PC-3 (cell line): Measurements from ENCODE around the gene PLPPR1. TPM values are rescaled to one million over a fixed set of nuclear protein-coding genes. Genes with fewer than 3 reads are reported as not detected.

Experiments
- ATAC-seq: fragments of 200-7000 bp; cut with Tn5 transposase; 2 replicates; pipeline ENCODE4 v1.9.1; 2020; ENCODE audit warnings: mild to moderate bottlenecking, moderate library complexity
- BruUV-seq: library from RNA; stranded (reverse); fragments of 400-500 nt; replicated peaks from 2 replicates; lab custom pipeline; 2021; lab: Mats Ljungman, UMichigan
- CTCF ChIA-PET: fragments of 300-600 bp; sonication (Branson Sonifier 250); formaldehyde crosslinking; loops from one replicate; lab custom pipeline; 2022; ENCODE audit warnings: antibody characterized with exemption; lab: Charles Lee
- POLR2A ChIA-PET: fragments of 300-600 bp; sonication (Branson Sonifier 250); formaldehyde crosslinking; loops from one replicate; lab custom pipeline; 2022; ENCODE audit warnings: antibody characterized with exemption; ENCODE audit not compliant: unreplicated experiment; lab: Charles Lee
- DNase-seq: peaks from one replicate; pipeline ENCODE4 v3.0.0-alpha.2; 2015
- H2AFZ ChIP-seq: fragments of 300-600 bp; sonication (generic); 2 replicates; pipeline ENCODE4 v1.6.0; 2016; ENCODE audit warnings: antibody characterized with exemption, low read length
- H3F3A ChIP-seq: fragments of 300-600 bp; sonication (generic); one replicate; pipeline ENCODE4 v1.6.0; 2017; ENCODE audit warnings: antibody characterized with exemption, low read length, control low read depth, mild to moderate bottlenecking; ENCODE audit not compliant: unreplicated experiment
- H3K27ac ChIP-seq: fragments of 300-600 bp; sonication (generic); 2 replicates; pipeline ENCODE4 v1.5.1; 2016; ENCODE audit warnings: mild to moderate bottlenecking, low read length
- H3K27me3 ChIP-seq: fragments of 300-600 bp; sonication (generic); 2 replicates; pipeline ENCODE4 v1.6.1; 2016; ENCODE audit warnings: low read length, mixed read lengths
- H3K36me3 ChIP-seq: fragments of 300-600 bp; sonication (generic); 2 replicates; pipeline ENCODE4 v1.6.1; 2016; ENCODE audit warnings: low read depth, mixed run types, low read length, mixed read lengths
- H3K4me1 ChIP-seq: fragments of 300-600 bp; sonication (generic); 2 replicates; pipeline ENCODE4 v1.5.1; 2016; ENCODE audit warnings: low read length; ENCODE audit not compliant: insufficient read depth
- H3K4me2 ChIP-seq: fragments of 300-600 bp; sonication (generic); 2 replicates; pipeline ENCODE4 v1.6.0; 2016; ENCODE audit warnings: low read length
- H3K4me3 ChIP-seq: fragments of 300-600 bp; sonication (generic); 2 replicates; pipeline ENCODE4 v1.5.1; 2016; ENCODE audit warnings: mild to moderate bottlenecking, low read length, mixed read lengths
- H3K79me2 ChIP-seq: fragments of 300-600 bp; sonication (generic); 2 replicates; pipeline ENCODE4 v1.6.1; 2017; ENCODE audit warnings: low read length, mixed read lengths
- H3K9ac ChIP-seq: fragments of 300-600 bp; sonication (generic); 2 replicates; pipeline ENCODE4 v1.6.0; 2016; ENCODE audit warnings: mild to moderate bottlenecking, low read length
- H3K9me2 ChIP-seq: fragments of 300-600 bp; sonication (generic); replicated peaks from 2 replicates; pipeline ENCODE4 v1.6.1; 2016; ENCODE audit warnings: mixed run types, low read length, mixed read lengths
- H3K9me3 ChIP-seq: fragments of 300-600 bp; sonication (generic); 2 replicates; pipeline ENCODE4 v1.6.1; 2016; ENCODE audit warnings: low read length, mixed read lengths
- H4K20me1 ChIP-seq: fragments of 300-600 bp; sonication (generic); 2 replicates; pipeline ENCODE4 v1.6.1; 2016; ENCODE audit warnings: low read length, mixed read lengths
- CTCF ChIP-seq: fragments of 300-600 bp; sonication (generic); conservative IDR thresholded peaks from 2 replicates; pipeline ENCODE4 v1.5.1; 2017; ENCODE audit warnings: antibody characterized with exemption, low read depth, mild to moderate bottlenecking, low read length
- EZH2 ChIP-seq: fragments of 300-600 bp; sonication (generic); IDR thresholded peaks from one replicate; pipeline ENCODE4 v1.6.1; 2017; ENCODE audit warnings: antibody characterized with exemption, mild to moderate bottlenecking, low read length; ENCODE audit not compliant: unreplicated experiment
- EZH2phosphoT487 ChIP-seq: fragments of 300-600 bp; sonication (generic); IDR thresholded peaks from 2 replicates; pipeline ENCODE4 v1.6.1; 2018; ENCODE audit warnings: mild to moderate bottlenecking, antibody characterized with exemption, low read length, borderline replicate concordance
- intact Hi-C: fragments of 100-400 bp; cut with micrococcal nuclease; formaldehyde crosslinking; loops from 2 replicates; pipeline ENCODE4 v1.9.0; 2023
- total RNA-seq: library from RNA; depleted of rRNA; stranded (reverse); fragments of >200 nt; gene quantifications from 2 replicates; pipeline ENCODE4 v1.2.3, GENCODE V29; 2014

PLPPR1 gene
- total RNA-seq, 1 experiment from 2014 or later: not detected

DNA sequence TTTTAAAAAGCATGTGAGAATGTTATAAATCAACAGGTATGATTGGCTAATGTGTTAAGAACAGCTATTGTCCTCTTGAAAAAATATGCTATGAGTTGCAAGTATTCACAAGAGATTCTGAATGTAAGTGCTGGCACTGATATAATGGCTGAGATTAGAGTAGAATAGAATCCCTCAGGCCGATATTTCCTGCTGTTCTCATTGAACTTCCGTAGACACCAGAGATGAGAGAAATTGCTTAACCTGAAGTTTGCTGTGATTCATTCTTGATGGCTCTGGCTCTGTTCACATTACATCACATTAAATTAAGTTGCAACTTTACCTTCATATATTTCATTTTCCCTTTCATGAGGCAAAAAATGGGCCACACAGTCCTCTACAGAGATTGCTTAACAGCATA, 241.8 kb downstream of the PLPPR1 start:
- H3K36me3 ChIP-seq: no peaks in the 10 kb centered on the region
- H3K9me3 ChIP-seq: no peaks in the 10 kb centered on the region
- H3F3A ChIP-seq: no peaks in the 10 kb centered on the region
- H3K79me2 ChIP-seq: no peaks in the 10 kb centered on the region
- no peaks in the 10 kb centered on the region for H3K9me2 ChIP-seq
- DNase-seq (no peak), ATAC-seq (no peak)
- TF ChIP-seq CTCF (no peak), EZH2phosphoT487 (no peak), EZH2 (no peak)
- no peaks in the 10 kb centered on the region; the same call in 1 of the 2 replicates for H3K27me3 ChIP-seq
- POLR2A ChIA-PET: no interaction called here
- no peak overlapping the region for H3K27ac ChIP-seq
- no peak overlapping the region for H2AFZ ChIP-seq
- H3K9ac ChIP-seq: no peak overlapping the region
- intact Hi-C loops: no loop called here
- CTCF ChIA-PET: no interaction called here
- H4K20me1 ChIP-seq: no peaks in the 10 kb centered on the region
- H3K4me1 ChIP-seq: no peaks in the 10 kb centered on the region
- BruUV-seq: no TSS peak
- no peak overlapping the region for H3K4me2 ChIP-seq
- H3K4me3 ChIP-seq: no peak overlapping the region

GRCh38 chr9:101271102-101271501, 242.6 kb downstream of the PLPPR1 start:
- CTCF ChIA-PET: no interaction called here

More at GRCh38 chr9:101271102-101271501, 242.6 kb downstream of the PLPPR1 start:
- ATAC-seq (no peak), DNase-seq (no peak)
- H3K27me3 ChIP-seq: no peaks in the 10 kb centered on the region; the same call in 1 of the 2 replicates
- H3K9ac ChIP-seq: no peak overlapping the region
- no peaks in the 10 kb centered on the region for H3K36me3 ChIP-seq
- no peaks in the 10 kb centered on the region for H3K9me2 ChIP-seq
- H3K4me1 ChIP-seq: no peaks in the 10 kb centered on the region
- no peak overlapping the region for H2AFZ ChIP-seq
- POLR2A ChIA-PET: no interaction called here
- intact Hi-C loops: no loop called here
- no peak for TF ChIP-seq CTCF
- TF ChIP-seq EZH2phosphoT487: no peak
- TF ChIP-seq EZH2: no peak
- no peak overlapping the region for H3K4me2 ChIP-seq
- H4K20me1 ChIP-seq: no peaks in the 10 kb centered on the region
- H3F3A ChIP-seq: no peaks in the 10 kb centered on the region
- H3K79me2 ChIP-seq: no peaks in the 10 kb centered on the region
- no TSS peak for BruUV-seq
- H3K27ac ChIP-seq: no peak overlapping the region
- no peak overlapping the region for H3K4me3 ChIP-seq
- no peaks in the 10 kb centered on the region for H3K9me3 ChIP-seq
